ENCODE results near the gene GCNT3.

DNA sequence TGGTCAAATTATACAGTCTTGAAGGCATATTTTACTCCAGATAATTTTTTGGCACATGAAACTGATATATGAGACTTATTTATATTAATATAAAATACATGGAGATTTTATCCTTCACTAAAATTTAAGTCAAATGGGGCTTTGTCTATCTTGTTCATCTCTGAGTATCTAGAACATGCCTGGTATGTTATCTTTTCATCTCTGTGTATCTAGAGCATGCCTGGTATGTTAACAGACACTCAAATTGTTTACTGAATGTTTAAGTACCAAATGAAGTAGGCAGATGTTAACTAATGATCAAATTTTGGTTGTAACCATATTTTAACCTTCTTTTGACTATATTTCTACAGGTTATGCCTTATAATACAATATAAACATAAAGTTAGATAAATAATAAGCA, 38.0 kb downstream of the GCNT3 start:
- TF ChIP-seq, protein P1, sequence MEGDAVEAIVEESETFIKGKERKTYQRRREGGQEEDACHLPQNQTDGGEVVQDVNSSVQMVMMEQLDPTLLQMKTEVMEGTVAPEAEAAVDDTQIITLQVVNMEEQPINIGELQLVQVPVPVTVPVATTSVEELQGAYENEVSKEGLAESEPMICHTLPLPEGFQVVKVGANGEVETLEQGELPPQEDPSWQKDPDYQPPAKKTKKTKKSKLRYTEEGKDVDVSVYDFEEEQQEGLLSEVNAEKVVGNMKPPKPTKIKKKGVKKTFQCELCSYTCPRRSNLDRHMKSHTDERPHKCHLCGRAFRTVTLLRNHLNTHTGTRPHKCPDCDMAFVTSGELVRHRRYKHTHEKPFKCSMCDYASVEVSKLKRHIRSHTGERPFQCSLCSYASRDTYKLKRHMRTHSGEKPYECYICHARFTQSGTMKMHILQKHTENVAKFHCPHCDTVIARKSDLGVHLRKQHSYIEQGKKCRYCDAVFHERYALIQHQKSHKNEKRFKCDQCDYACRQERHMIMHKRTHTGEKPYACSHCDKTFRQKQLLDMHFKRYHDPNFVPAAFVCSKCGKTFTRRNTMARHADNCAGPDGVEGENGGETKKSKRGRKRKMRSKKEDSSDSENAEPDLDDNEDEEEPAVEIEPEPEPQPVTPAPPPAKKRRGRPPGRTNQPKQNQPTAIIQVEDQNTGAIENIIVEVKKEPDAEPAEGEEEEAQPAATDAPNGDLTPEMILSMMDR (IDR thresholded peaks at IDR 0.05): no peak
- no peak for TF ChIP-seq POLR2A (IDR thresholded peaks at IDR 0.05)

All from heart left ventricle (tissue), 13 donors.